Calu3 (cell line): ENCODE results near the gene CERKL. TPM values are rescaled to one million over a fixed set of nuclear protein-coding genes. Genes with fewer than 3 reads are reported as not detected.

Source experiments
- BruUV-seq: library from RNA; stranded (reverse); fragments of 400-500 nt; replicated peaks from 2 replicates; lab custom pipeline; 2021; lab: Mats Ljungman, UMichigan
- CTCF ChIA-PET: fragments of 300-600 bp; sonication (Branson Sonifier 250); formaldehyde crosslinking; loops from one replicate; lab custom pipeline; 2022; ENCODE audit warnings: antibody characterized with exemption; lab: Charles Lee
- DNase-seq: peaks from one replicate; pipeline ENCODE4 v3.0.0; 2022
- H3K27ac Mint-ChIP-seq: one replicate; pipeline ENCODE4 v1.8.0; 2022; ENCODE audit warnings: mixed read lengths; ENCODE audit not compliant: unreplicated experiment
- H3K27me3 Mint-ChIP-seq: one replicate; pipeline ENCODE4 v1.8.0; 2022; ENCODE audit warnings: mixed read lengths; ENCODE audit not compliant: unreplicated experiment
- H3K36me3 Mint-ChIP-seq: one replicate; pipeline ENCODE4 v1.8.0; 2022; ENCODE audit warnings: mild to moderate bottlenecking, moderate library complexity, mixed read lengths; ENCODE audit not compliant: insufficient read depth, unreplicated experiment
- H3K4me1 Mint-ChIP-seq: one replicate; pipeline ENCODE4 v1.8.0; 2022; ENCODE audit warnings: mild to moderate bottlenecking, low read depth, mixed read lengths; ENCODE audit not compliant: unreplicated experiment
- H3K4me3 Mint-ChIP-seq: one replicate; pipeline ENCODE4 v1.8.0; 2022; ENCODE audit warnings: mild to moderate bottlenecking, low read depth, moderate library complexity, mixed read lengths; ENCODE audit not compliant: unreplicated experiment
- H3K9me3 Mint-ChIP-seq: one replicate; pipeline ENCODE4 v1.8.0; 2022; ENCODE audit warnings: low read depth, mixed read lengths; ENCODE audit not compliant: unreplicated experiment
- CTCF ChIP-seq: fragments of 200-600 bp; IDR thresholded peaks from one replicate; pipeline ENCODE4 v1.8.0; 2022; ENCODE audit warnings: antibody characterized with exemption; ENCODE audit not compliant: unreplicated experiment
- intact Hi-C: fragments of 100-400 bp; cut with micrococcal nuclease; formaldehyde crosslinking; loops from one replicate; pipeline ENCODE4 v1.10.0; 2022; ENCODE audit not compliant: unreplicated experiment
- total RNA-seq: library from RNA; stranded (reverse); gene quantifications from 2 replicates; pipeline ENCODE4 v1.2.3, GENCODE V29; 2022

CERKL gene
- total RNA-seq, 1 experiment from 2014 or later, result 1.1 TPM

GRCh38 chr2:181586569-181587081 lies 70.3 kb downstream of the CERKL start:
- peak overlapping the region; percentile 65 for H3K4me3 Mint-ChIP-seq
- H3K4me1 Mint-ChIP-seq, result peaks cover 72% of the 10 kb centered on the region
- DNase-seq, result peak; percentile 71
- H3K27me3 Mint-ChIP-seq, result no peaks in the 10 kb centered on the region
- H3K27ac Mint-ChIP-seq, result peak overlapping the region; percentile 85
- TF ChIP-seq CTCF, result no peak
- peaks cover 15% of the 10 kb centered on the region for H3K36me3 Mint-ChIP-seq
- no peaks in the 10 kb centered on the region for H3K9me3 Mint-ChIP-seq
- BruUV-seq, result no TSS peak
- CTCF ChIA-PET, result interaction anchor here (1.0 to 2.1 kb wide), 2 partner anchors 10 to 128 kb away, joined by 3 to 11 read pairs; no protein-coding TSS in a partner anchor
- intact Hi-C loops, result no loop called here

- no peaks in the 10 kb centered on the region for H3K9me3 Mint-ChIP-seq
- CTCF ChIA-PET, result interaction anchor here (2.1 kb wide), 1 partner anchor 129 kb away, joined by 11 read pairs; no protein-coding TSS in a partner anchor
- H3K36me3 Mint-ChIP-seq, result peaks cover 15% of the 10 kb centered on the region
- no peaks in the 10 kb centered on the region for H3K27me3 Mint-ChIP-seq
- peaks cover 63% of the 10 kb centered on the region for H3K4me1 Mint-ChIP-seq
- TSS peak; percentile 29 for BruUV-seq
- TF ChIP-seq CTCF, result no peak
- peak; percentile 3 for DNase-seq
- peak overlapping the region; percentile 65 for H3K4me3 Mint-ChIP-seq
- peak overlapping the region; percentile 85 for H3K27ac Mint-ChIP-seq
- intact Hi-C loops, result no loop called here
Observed at GRCh38 chr2:181585732-181586131, 71.2 kb downstream of the CERKL start.

- no peak overlapping the region for H3K4me3 Mint-ChIP-seq
- peaks cover 24% of the 10 kb centered on the region for H3K4me1 Mint-ChIP-seq
- no peaks in the 10 kb centered on the region for H3K9me3 Mint-ChIP-seq
- H3K36me3 Mint-ChIP-seq, result peaks cover 10% of the 10 kb centered on the region
- CTCF ChIA-PET, result no interaction called here
- no TSS peak for BruUV-seq
- DNase-seq, result peak; percentile 19
- no peaks in the 10 kb centered on the region for H3K27me3 Mint-ChIP-seq
- peak; percentile 32 for TF ChIP-seq CTCF
- intact Hi-C loops, result no loop called here
- no peak overlapping the region for H3K27ac Mint-ChIP-seq
Observed at GRCh38 chr2:181581534-181581933, 75.4 kb downstream of the CERKL start.

- H3K27ac Mint-ChIP-seq, result no peak overlapping the region
Observed at GRCh38 chr2:181578829-181579228, 78.1 kb downstream of the CERKL start.

More at GRCh38 chr2:181578829-181579228, 78.1 kb downstream of the CERKL start:
- Mint-ChIP-seq H3K36me3 (no peaks in the 10 kb centered on the region), H3K4me3 (no peak overlapping the region), H3K9me3 (no peaks in the 10 kb centered on the region), H3K27me3 (no peaks in the 10 kb centered on the region), H3K4me1 (no peaks in the 10 kb centered on the region)
- CTCF ChIA-PET, result no interaction called here
- intact Hi-C loops, result loop anchor here (10.0 kb wide), 1 partner anchor 1454 kb away; no protein-coding TSS in a partner anchor
- BruUV-seq, result no TSS peak
- TF ChIP-seq CTCF, result no peak
- DNase-seq, result no peak
